ENCODE data around the gene ATG9B. TPM values are rescaled to one million over a fixed set of nuclear protein-coding genes. Genes with fewer than 3 reads are reported as not detected.

The ATG9B gene
- total RNA-seq, 1 donor from 2014 or later = 5.0 TPM

Other genes with a start within 250 kb of the ATG9B start
- gene TMEM176B, start 224.1 kb downstream of the ATG9B start, total RNA-seq = 0.14 TPM in 1 of 2 replicates, not detected in the other
- gene TMEM176A, start 223.7 kb downstream of the ATG9B start, total RNA-seq = not detected in 2 replicates
- 0.16 TPM in 1 of 2 replicates, not detected in the other for gene AOC1, start 172.0 kb downstream of the ATG9B start, total RNA-seq
- 0.30 and 0.41 TPM in 2 replicates for gene KCNH2, start 46.2 kb downstream of the ATG9B start, total RNA-seq
- 9.8 TPM in 2 replicates for gene NOS3, start 33.5 kb downstream of the ATG9B start, total RNA-seq
- gene ABCB8, start 4.0 kb upstream of the ATG9B start, total RNA-seq = 59.5 and 59.6 TPM in 2 replicates
- 3.3 and 4.0 TPM in 2 replicates for gene ASIC3, start 24.0 kb upstream of the ATG9B start, total RNA-seq
- 24.1 and 25.7 TPM in 2 replicates for gene CDK5, start 33.4 kb upstream of the ATG9B start, total RNA-seq
- gene SLC4A2, start 35.1 kb upstream of the ATG9B start, total RNA-seq = 106 and 109 TPM in 2 replicates
- 83.2 and 85.2 TPM in 2 replicates for gene FASTK, start 56.3 kb upstream of the ATG9B start, total RNA-seq
- gene TMUB1, start 59.0 kb upstream of the ATG9B start, total RNA-seq = 57.4 and 60.8 TPM in 2 replicates
- gene AGAP3, start 62.0 kb upstream of the ATG9B start, total RNA-seq = 62.5 and 64.4 TPM in 2 replicates
- not detected in 2 replicates for gene GBX1, start 143.2 kb upstream of the ATG9B start, total RNA-seq
- not detected in 2 replicates for gene ASB10, start 162.8 kb upstream of the ATG9B start, total RNA-seq
- gene H2BK1, start 186.0 kb upstream of the ATG9B start, total RNA-seq = not detected in 2 replicates
- 63.4 and 69.2 TPM in 2 replicates for gene ABCF2, start 202.7 kb upstream of the ATG9B start, total RNA-seq
- 43.8 and 46.0 TPM in 2 replicates for gene CHPF2, start 208.0 kb upstream of the ATG9B start, total RNA-seq
- gene SMARCD3, start 224.2 kb upstream of the ATG9B start, total RNA-seq = 2.9 and 3.3 TPM in 2 replicates